ENCODE data around the gene TBX1.

TBX1 gene

DNA sequence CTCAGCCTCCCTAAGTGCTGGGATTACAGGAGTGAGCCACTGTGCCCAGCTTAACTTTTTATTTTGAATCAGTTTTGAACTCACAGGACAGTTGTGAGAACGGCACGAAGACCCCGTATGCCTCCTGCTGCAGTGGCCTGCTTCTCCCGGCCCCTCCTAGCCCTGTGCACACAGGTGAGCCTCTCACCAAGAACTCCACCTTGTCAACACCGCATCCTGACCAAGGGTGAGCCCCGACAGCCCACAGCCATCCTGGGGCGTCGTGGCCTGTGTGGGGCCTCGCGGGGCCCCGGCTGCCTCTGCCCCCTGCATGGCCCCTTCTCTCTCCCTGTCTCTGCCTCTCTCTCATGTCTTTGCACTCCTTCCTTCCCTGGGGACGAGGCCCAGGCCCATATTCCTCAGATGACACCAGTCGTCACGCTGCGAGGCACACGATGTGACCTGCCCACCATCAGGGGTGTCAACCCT lies 55.3 kb downstream of the TBX1 start:
- no peak for DNase-seq

DNA sequence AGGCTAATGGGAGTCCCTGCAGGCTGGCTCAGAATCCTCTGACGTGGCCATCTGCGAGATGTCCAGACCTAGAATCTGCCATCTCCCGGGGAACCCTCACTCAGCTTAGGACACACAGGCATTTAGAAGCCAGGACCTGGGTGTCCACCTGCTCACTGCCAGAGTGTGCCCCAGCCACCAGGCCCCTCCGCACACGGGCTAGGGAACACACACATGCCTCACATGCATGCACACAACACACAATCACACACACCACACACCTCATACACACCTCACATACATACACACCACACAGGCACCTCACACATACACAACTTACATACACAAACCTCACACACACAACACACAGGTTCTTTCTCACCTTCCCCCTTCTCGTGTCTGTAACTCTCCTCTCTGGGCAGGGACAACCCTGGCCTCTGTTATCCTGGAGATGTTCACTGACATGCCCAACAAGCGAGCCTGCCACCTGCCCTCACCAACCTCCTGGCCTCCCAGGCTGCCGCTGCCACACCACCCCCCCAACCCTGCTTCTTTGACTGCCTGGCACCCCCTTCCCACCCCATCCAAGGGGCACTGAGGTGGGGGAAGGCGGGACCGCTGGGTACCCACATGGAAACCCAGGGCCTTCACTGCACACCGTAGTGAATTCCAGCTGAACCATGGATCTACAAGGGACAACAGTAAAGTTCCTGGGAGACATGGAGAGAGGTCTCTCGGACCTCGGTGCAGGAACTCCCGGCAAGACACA lies 56.0 kb downstream of the TBX1 start:
- DNase-seq: no peak
